ENCODE results near the gene PCP4.

Gene PCP4

GRCh38 chr21:39924577-39925308, 57.5 kb downstream of the PCP4 start:
- no peak for DNase-seq

- no peak for DNase-seq
Measured at GRCh38 chr21:39927304-39927886, 60.2 kb downstream of the PCP4 start.

- no peak for DNase-seq
Measured at GRCh38 chr21:39932335-39932734, 65.1 kb downstream of the PCP4 start.

- no peak for DNase-seq
Measured at GRCh38 chr21:39934895-39935294, 67.7 kb downstream of the PCP4 start.

DNA sequence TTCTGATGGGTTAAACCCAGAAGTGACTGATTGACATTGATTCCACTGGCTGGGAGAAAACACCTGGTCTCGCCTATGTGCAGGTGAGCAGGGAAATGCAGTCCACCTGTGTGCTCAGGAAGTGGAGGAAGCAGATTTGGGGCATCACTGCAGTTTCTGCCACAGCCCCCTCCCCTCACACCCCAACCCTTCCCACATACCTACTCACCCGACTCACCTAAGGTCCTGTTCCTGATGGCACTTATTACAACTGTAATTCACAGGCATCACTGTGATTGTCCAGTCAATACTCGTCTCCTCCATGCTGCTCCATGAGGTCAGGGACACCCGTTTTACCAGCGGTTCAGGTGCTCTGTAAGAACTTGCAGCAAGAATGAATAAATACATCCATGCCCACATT, 68.5 kb downstream of the PCP4 start:
- DNase-seq, result no peak

GRCh38 chr21:39938086-39938625, 70.9 kb downstream of the PCP4 start:
- no peak for DNase-seq

DNA sequence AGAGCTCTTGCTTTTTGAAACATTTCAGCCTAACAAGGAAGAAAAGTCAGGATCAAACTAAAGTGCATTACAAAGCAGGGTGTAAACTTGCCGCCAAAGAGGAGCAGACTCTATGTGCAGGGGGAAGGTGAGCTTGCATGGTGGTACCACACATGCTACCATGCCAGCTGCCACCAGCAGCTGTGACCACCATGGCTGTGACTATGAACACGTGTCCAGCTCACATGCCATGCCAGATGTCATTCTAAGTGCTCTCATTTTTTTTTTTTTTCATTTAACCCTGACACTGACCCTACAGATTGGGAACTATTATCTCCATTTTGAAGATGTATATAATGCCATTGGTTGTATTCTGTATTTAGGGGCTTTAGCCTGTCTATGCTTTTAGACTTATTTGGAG, 79.0 kb downstream of the PCP4 start:
- DNase-seq, result no peak

DNA sequence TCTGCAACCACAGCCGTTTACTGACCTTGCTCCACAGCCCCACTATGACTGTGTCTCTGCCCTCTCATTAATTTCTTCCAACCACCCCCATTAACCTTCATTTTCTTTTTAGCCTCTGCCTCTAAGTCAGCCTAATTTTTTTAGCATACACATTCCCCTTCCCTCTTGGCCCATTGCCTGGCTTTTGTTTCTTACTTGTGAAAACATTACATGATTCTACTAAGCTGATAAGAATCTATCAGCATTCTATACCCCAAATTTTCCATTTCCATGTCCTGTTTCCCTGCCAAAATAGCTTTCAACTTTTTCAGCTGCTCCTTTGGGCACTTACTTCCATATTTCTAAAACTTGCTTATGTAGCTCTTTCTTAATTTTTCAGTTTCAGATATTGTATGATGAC, 79.8 kb downstream of the PCP4 start:
- no peak for DNase-seq

DNA sequence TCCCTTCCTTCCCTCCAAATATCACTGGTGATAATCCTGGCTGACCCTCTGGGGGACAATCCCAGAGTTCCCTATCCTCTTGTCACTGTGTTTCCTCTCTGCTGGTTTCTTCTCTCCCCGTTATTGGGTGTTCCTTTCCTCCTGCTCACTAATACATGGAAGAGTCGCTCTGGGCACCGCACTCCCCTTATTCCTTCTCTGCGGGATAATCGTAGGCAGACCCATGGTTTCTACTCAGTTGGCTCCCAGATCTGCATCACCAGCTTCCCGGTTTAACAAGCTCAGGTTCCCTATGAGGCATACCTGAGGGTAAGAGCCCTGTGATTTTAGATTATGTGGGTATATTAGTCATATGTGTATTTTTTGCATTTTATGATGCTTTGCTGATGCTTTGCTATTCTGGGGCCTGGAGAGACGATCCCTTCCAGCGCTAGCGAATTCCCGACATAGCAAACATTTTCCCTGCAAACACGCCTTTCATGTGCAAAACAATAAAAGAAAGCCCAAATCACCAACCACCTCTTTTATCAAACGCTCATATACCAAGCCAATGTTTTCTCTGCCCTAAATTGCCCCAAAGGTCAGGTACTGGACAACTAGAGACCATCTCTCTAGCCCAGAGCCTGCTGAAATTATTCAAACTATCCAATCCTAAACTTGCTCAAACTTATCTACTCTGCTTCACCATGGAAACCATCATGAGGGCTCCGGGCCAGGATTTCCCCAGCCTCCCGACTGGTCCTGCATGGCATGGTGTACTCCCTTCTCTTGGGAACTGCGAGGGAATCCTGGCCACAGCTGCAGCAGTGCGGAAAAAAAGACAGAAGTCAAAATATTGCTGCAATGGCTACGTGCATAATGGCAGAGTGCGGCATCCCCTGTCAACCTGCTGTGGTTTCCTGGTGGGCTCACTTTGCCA, 84.2 kb downstream of the PCP4 start:
- DNase-seq, result no peak

GRCh38 chr21:39952265-39952664, 85.0 kb downstream of the PCP4 start:
- no peak for DNase-seq

DNA sequence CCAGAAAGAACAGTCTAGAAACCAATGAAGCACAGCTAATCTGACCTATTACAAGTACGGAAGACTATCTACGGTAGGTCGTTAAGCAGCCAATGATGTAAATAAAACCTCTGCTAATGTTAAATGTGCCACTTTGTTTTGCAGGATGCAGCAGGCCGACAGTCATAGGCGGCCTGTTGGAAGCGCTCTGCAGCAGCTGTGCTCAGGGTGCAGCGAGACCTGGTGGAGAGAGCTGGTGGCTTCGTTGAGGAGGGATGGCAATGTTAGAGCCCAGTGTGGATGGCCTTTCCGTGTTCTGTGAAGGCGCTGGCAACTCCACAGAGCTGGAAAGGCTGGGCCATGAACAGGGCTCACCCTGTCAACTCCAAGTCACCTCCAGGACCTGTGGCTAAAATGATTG, 87.3 kb downstream of the PCP4 start:
- no peak for DNase-seq

GRCh38 chr21:39955326-39955725, 88.1 kb downstream of the PCP4 start:
- no peak for DNase-seq

GRCh38 chr21:39956586-39956985, 89.3 kb downstream of the PCP4 start:
- DNase-seq, result no peak

- no peak for DNase-seq
Measured at GRCh38 chr21:39958731-39959130, 91.5 kb downstream of the PCP4 start.

DNA sequence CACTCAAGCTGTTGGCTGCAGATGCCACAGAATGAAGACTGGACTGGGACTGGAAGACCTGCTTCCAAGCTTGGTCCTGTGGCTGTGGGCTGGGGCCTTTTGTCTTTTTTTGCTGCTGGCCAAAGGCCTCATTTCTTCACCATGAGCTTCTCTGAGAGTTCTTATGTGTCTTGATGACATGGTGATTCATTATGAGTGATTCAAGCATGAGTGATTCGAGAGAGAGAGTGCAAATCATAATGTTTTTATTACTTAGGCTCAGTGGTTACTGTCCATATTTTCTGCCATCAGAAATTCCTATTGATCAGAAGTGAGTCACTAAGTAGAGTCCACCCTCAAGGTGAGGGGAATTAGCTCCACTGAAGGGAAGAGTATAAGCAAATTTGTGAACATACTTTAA, 94.0 kb downstream of the PCP4 start:
- DNase-seq, result no peak

DNA sequence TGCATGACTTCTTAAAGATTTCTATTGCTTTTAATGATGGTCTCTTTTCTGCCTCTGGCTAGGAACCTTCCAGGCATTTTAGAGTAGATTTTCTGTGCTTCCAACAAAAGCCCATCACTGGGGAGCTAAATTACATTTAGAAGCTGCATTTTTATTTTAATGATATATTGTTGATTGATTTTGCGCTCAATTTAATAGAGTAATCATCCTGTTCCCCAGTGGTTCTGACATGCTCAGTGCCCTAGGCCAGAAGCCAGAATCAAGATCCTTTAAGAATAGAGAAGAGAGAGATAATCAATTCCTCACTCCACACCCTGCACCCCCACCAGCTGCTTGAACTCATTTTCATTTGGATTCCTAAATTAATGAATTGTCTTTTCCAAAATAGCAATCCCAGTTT, 97.8 kb downstream of the PCP4 start:
- DNase-seq, result no peak

- DNase-seq, result no peak
Measured at GRCh38 chr21:39966786-39967185, 99.5 kb downstream of the PCP4 start.

DNA sequence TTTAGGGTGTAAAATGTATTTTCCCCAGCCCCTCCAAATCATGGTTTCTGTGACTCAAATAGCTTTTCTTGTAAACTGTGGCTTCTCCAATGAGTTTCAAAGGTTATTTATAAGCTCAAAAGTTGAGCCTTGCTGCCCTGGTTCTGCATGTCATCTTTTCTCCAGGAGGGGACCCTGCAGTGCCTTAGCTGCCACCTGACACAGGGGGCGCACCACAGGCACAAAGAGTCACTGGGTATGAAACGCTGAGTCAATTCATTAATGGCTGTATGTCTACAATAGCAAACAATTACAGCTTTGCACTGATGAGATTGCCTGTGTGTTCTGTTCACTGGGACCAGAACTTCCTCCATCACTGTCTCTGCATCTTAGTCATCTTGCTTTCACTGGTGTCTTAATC, 100.8 kb downstream of the PCP4 start:
- DNase-seq, result no peak

GRCh38 chr21:39969691-39970364, 102.6 kb downstream of the PCP4 start:
- no peak for DNase-seq

DNA sequence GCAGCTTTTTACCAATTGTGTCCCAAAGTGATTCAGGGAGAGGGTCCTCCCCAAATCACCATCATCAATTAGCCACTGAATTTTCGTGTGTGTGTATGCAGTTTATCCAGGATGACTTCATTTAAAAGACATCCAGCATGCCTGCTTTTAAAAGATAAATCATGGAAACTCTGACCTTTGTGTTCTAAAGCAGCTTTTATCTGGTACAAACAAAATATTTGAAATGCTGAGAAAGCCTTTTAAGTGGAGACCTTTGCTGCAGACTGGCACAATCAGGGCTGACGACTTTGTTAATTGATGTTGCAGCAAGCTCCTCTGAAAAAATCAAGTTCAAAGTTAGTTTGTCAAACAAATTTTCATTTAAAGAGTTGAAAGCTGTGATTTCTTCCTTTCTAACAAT, 104.7 kb downstream of the PCP4 start:
- no peak for DNase-seq

DNA sequence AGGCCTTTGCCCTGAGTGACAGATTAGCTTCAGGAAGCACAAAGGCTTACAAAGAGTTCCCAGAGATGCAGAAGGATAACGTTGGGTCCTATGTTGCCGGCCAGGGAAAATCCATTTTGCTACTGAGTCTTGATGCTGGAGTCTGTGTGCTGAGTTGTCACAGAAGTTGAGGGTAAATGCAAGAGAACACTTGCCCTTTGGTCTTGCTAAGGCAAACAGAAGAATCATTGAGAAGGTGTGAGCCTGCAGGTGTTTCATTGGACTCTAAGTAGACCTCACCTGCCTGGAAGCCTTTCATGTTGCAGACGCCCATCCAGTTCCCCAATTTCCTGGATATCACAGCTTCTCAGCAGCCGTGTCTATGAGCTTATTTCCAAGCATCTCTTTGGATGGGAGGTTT, 105.2 kb downstream of the PCP4 start:
- no peak for DNase-seq

DNA sequence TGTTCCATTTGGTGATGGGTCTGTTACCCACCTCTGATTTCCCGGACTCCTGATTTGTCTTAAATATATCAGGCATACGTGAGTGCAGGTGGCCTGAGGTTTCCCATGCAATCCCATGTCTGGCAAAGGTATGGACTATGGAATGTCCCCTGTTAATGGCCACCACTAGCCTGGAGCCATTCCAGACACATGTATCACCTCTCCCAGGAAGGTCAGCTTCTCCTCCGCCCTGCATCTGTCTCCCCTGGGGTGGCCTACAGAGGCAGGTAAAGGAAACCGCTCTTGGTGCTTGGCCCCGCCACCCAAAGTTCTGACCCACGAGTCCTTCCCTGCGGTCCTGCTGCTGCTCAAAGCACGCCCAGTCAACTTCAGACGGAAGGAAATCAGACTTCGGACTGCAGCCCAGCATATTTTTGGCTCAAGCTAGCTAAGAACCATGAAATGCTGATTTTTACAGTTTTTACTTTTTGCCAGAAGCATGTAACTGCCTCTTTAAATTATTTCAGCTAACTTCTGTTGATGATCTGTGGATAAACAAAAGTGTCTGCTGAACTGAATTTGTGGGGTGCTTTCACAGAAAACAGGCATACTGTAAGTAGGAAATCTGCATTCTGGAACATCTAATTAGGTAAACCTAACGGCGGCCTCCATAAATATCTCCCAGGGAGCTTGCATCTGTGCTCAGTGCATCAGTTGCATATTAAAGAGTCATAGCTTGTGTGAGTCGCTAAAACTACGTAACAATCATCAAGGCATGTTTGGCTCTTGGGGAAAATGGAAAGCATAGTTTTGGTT, 105.9 kb downstream of the PCP4 start:
- DNase-seq, result no peak

Data from activated CD8-positive, alpha-beta memory T cell treated with anti-CD3 and anti-CD28 coated beads, Interleukin-2, amount 50 U/mL, for 48 hours (primary cell).